Middle frontal gyrus (tissue), 1 donor: Measurements from ENCODE around the gene IFT80.

Experiments
- DNase-seq: peaks from one replicate; pipeline ENCODE4 v3.0.0-alpha.2; 2015; ENCODE audit warnings: low spot score; ENCODE audit errors: extremely low spot score

IFT80 gene

DNA sequence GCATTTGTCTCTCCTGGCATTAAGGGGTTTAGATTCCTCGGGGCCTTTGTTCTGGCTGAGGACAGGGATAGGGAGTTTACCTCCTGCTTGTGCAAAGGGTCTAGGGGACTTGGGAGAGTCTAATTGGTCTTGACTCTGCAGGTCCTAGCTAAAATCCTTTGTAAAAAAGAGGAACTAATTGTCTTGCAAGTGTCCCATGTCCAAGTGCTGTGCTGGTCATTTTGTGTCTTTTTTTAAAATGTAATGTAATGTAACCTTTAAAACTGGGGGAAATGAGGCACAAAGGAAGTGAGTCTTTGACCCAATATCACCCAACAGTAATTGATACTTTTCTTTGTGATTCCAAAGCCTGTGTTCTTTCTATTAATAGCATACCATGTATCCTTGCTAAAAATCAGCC, 188.7 kb downstream of the IFT80 start:
- DNase-seq, result no peak
